SK-N-SH (cell line): ENCODE data around the gene PGAP3. TPM values are rescaled to one million over a fixed set of nuclear protein-coding genes. Genes with fewer than 3 reads are reported as not detected.
A peak's percentile ranks its signal among the peaks of the same experiment; 100 is the strongest.

Source experiments
- CTCF ChIA-PET: fragments of 300-600, 350-600 bp; formaldehyde crosslinking; extraction: SDS; loops from one replicate; lab custom pipeline; 2021; lab: Yijun Ruan, JAX
- POLR2A ChIA-PET: fragments of 350-600 bp; sonication (Branson Sonifier 250); formaldehyde crosslinking; extraction: SDS; loops from one replicate; lab custom pipeline; 2020; ENCODE audit warnings: antibody characterized with exemption, inconsistent platforms; lab: Yijun Ruan, JAX
- DNase-seq: peaks from one replicate; pipeline ENCODE4 v3.0.0; 2012
- H2AFZ ChIP-seq: fragments of 200-600 bp; sonication (generic); 2 replicates; pipeline ENCODE4 v1.8.1; 2016; ENCODE audit warnings: antibody characterized with exemption, mild to moderate bottlenecking, low read depth
- H3F3A ChIP-seq: fragments of 200-600 bp; sonication (generic); replicated peaks from 2 replicates; pipeline ENCODE3; 2016; ENCODE audit warnings: antibody characterized with exemption, mild to moderate bottlenecking; ENCODE audit not compliant: insufficient read depth
- H3K27ac ChIP-seq, 2 experiments: fragments of 200-500 bp in 1 of 2; fragments of 200-600 bp in 1 of 2; sonication (Bioruptor generic) in 1 of 2; sonication (generic), shearing (Covaris generic) in 1 of 2; 2 replicates each; pipeline versions ENCODE4 v1.5.1 to v1.6.1; 2014 to 2016; ENCODE audit warnings: low read depth in 2 of 2, inconsistent platforms in 1 of 2, low read length in 1 of 2, mild to moderate bottlenecking in 1 of 2, mixed read lengths in 1 of 2
- H3K27me3 ChIP-seq: fragments of 200-600 bp; sonication (generic), shearing (Covaris generic); 2 replicates; pipeline ENCODE4 v1.6.1; 2016; ENCODE audit warnings: mixed run types; ENCODE audit not compliant: insufficient read depth
- H3K36me3 ChIP-seq, 2 experiments: fragments of 200-500 bp in 1 of 2; fragments of 200-600 bp in 1 of 2; sonication (Bioruptor generic) in 1 of 2; sonication (generic) in 1 of 2; replicated peaks in 1 of 2; 2 replicates each; pipeline versions ENCODE3 to v1.5.1; 2014 to 2016; ENCODE audit warnings: low read length in 1 of 2, mild to moderate bottlenecking in 1 of 2; ENCODE audit not compliant: insufficient read depth in 2 of 2, control insufficient read depth in 1 of 2
- H3K4me1 ChIP-seq, 2 experiments: fragments of 200-500 bp in 1 of 2; fragments of 200-600 bp in 1 of 2; sonication (Bioruptor generic) in 1 of 2; sonication (generic), shearing (Covaris generic) in 1 of 2; 2 replicates each; pipeline versions ENCODE4 v1.5.1 to v1.6.1; 2014 to 2016; ENCODE audit warnings: low read depth in 1 of 2, low read length in 1 of 2, mixed run types in 1 of 2; ENCODE audit not compliant: insufficient read depth in 2 of 2, control insufficient read depth in 1 of 2
- H3K4me2 ChIP-seq: fragments of 200-600 bp; sonication (generic), shearing (Covaris generic); 2 replicates; pipeline ENCODE4 v1.6.1; 2017; ENCODE audit warnings: mixed run types
- H3K4me3 ChIP-seq, 2 experiments: fragments of 200-500 bp in 1 of 2; fragments of 200-600 bp in 1 of 2; sonication (Bioruptor generic) in 1 of 2; sonication (generic), shearing (Covaris generic) in 1 of 2; 2 replicates each; pipeline versions ENCODE4 v1.5.1 to v1.8.1; 2014 to 2016; ENCODE audit warnings: low read depth in 2 of 2, inconsistent platforms in 1 of 2, low read length in 1 of 2, mild to moderate bottlenecking in 1 of 2, mixed read lengths in 1 of 2, moderate library complexity in 1 of 2
- H3K79me2 ChIP-seq: fragments of 200-600 bp; sonication (generic); 2 replicates; pipeline ENCODE4 v1.8.1; 2017; ENCODE audit warnings: mild to moderate bottlenecking; ENCODE audit not compliant: insufficient read depth
- H3K9ac ChIP-seq: fragments of 200-600 bp; sonication (generic); 2 replicates; pipeline ENCODE4 v1.6.1; 2017; ENCODE audit warnings: mixed run types
- H3K9me2 ChIP-seq: fragments of 200-600 bp; sonication (generic); 2 replicates; pipeline ENCODE4 v1.6.1; 2017; ENCODE audit warnings: mixed run types
- H3K9me3 ChIP-seq: fragments of 200-600 bp; sonication (generic); 2 replicates; pipeline ENCODE4 v1.6.1; 2017; ENCODE audit warnings: mixed run types, mild to moderate bottlenecking, moderate library complexity
- H4K20me1 ChIP-seq: fragments of 200-600 bp; sonication (generic); 2 replicates; pipeline ENCODE4 v1.6.1; 2017; ENCODE audit warnings: mild to moderate bottlenecking, mixed run types; ENCODE audit not compliant: insufficient read depth
- ELF1 ChIP-seq: IDR thresholded peaks from 2 replicates; pipeline ENCODE4 v1.4.0; 2012
- EP300 ChIP-seq, 2 experiments: IDR thresholded peaks; 2 replicates each; pipeline versions ENCODE4 v1.4.0 to v1.6.1; 2012; ENCODE audit warnings: borderline replicate concordance in 1 of 2, low read depth in 1 of 2, low read length in 1 of 2
- FOSL2 ChIP-seq: IDR thresholded peaks from 2 replicates; pipeline ENCODE4 v1.4.0; 2012; ENCODE audit warnings: low read depth, mild to moderate bottlenecking, moderate library complexity, borderline replicate concordance
- FOXJ3 ChIP-seq: sonication (generic); formaldehyde crosslinking; IDR thresholded peaks from 2 replicates; pipeline ENCODE4 v1.5.1; 2020; ENCODE audit warnings: mild to moderate bottlenecking, missing genetic modification reagents
- FOXM1 ChIP-seq: IDR thresholded peaks from 2 replicates; pipeline ENCODE4 v1.4.0; 2012; ENCODE audit warnings: low read depth, mild to moderate bottlenecking
- GABPA ChIP-seq: IDR thresholded peaks from 2 replicates; pipeline ENCODE4 v1.4.0; 2012; ENCODE audit warnings: low read depth, mild to moderate bottlenecking
- JUND ChIP-seq: IDR thresholded peaks from 2 replicates; pipeline ENCODE4 v1.4.0; 2012
- MXI1 ChIP-seq: IDR thresholded peaks from 2 replicates; pipeline ENCODE4 v1.6.1; 2012; ENCODE audit warnings: mild to moderate bottlenecking, low read depth, low read length, improper control_type of control experiment
- NFIC ChIP-seq: IDR thresholded peaks from 2 replicates; pipeline ENCODE4 v1.4.0; 2012; ENCODE audit warnings: borderline replicate concordance
- NRF1 ChIP-seq: IDR thresholded peaks from 2 replicates; pipeline ENCODE4 v1.6.1; 2012; ENCODE audit warnings: low read depth, mild to moderate bottlenecking, low read length
- POLR2AphosphoS5 ChIP-seq: IDR thresholded peaks from 2 replicates; pipeline ENCODE4 v1.6.1; 2012; ENCODE audit warnings: low read depth, low read length
- RAD21 ChIP-seq: IDR thresholded peaks from 2 replicates; pipeline ENCODE4 v1.6.1; 2012; ENCODE audit warnings: mild to moderate bottlenecking, low read length
- RCOR1 ChIP-seq: fragments of 150-350 bp; IDR thresholded peaks from 2 replicates; pipeline ENCODE4 v1.6.1; 2017; ENCODE audit warnings: antibody characterized with exemption, low read length
- SIN3A ChIP-seq: IDR thresholded peaks from 2 replicates; pipeline ENCODE4 v1.6.1; 2012; ENCODE audit warnings: low read depth, mild to moderate bottlenecking, low read length, moderate library complexity, borderline replicate concordance
- SMC3 ChIP-seq: IDR thresholded peaks from 2 replicates; pipeline ENCODE4 v1.6.1; 2012; ENCODE audit warnings: low read depth, low read length, improper control_type of control experiment
- YY1 ChIP-seq: IDR thresholded peaks from 2 replicates; pipeline ENCODE4 v1.4.0; 2012; ENCODE audit warnings: low read depth, mild to moderate bottlenecking
- whole genome bisulfite sequencing: methylation state at CpG from one replicate; pipeline ENCODE4 v1.1.6; 2017; ENCODE audit warnings: low lambda C conversion rate; 5-methylcytosine and 5-hydroxymethylcytosine counted together
- polyA plus RNA-seq, 3 experiments: library from polyadenylated mRNA; depleted of rRNA; stranded (reverse); fragments of >200 nt; gene quantifications; 2 replicates each; pipeline ENCODE4 v1.2.3, GENCODE V29; 2012
- TF ChIP-seq, protein P1 (sequence below): fragments of 200-600 bp; sonication (generic); IDR thresholded peaks from 2 replicates; pipeline ENCODE4 v1.6.1; 2017; ENCODE audit warnings: antibody characterized with exemption, mild to moderate bottlenecking, moderate library complexity
- TF ChIP-seq, protein P2 (sequence below): IDR thresholded peaks from 2 replicates; pipeline ENCODE4 v1.4.0; 2012; ENCODE audit warnings: low read depth
- TF ChIP-seq, protein P3 (sequence below): IDR thresholded peaks from 2 replicates; pipeline ENCODE4 v1.6.1; 2012; ENCODE audit warnings: mild to moderate bottlenecking, low read depth, low read length, moderate library complexity
- TF ChIP-seq, protein P4 (sequence below): IDR thresholded peaks from 2 replicates; pipeline ENCODE4 v1.4.0; 2012; ENCODE audit warnings: low read depth, borderline replicate concordance
- TF ChIP-seq, protein P5 (sequence below): IDR thresholded peaks from 2 replicates; pipeline ENCODE4; 2012

The PGAP3 gene, protein sequence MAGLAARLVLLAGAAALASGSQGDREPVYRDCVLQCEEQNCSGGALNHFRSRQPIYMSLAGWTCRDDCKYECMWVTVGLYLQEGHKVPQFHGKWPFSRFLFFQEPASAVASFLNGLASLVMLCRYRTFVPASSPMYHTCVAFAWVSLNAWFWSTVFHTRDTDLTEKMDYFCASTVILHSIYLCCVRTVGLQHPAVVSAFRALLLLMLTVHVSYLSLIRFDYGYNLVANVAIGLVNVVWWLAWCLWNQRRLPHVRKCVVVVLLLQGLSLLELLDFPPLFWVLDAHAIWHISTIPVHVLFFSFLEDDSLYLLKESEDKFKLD
- 20.9 and 25.8 TPM in 2 replicates for polyA plus RNA-seq (2012; rRNA removed)
- 8.3 and 12.5 TPM in 2 replicates for polyA plus RNA-seq (2012; cell fraction: cytosol; rRNA removed)
- 83.8 and 86.4 TPM in 2 replicates for polyA plus RNA-seq (2012; cell fraction: nucleus; rRNA removed)

DNA sequence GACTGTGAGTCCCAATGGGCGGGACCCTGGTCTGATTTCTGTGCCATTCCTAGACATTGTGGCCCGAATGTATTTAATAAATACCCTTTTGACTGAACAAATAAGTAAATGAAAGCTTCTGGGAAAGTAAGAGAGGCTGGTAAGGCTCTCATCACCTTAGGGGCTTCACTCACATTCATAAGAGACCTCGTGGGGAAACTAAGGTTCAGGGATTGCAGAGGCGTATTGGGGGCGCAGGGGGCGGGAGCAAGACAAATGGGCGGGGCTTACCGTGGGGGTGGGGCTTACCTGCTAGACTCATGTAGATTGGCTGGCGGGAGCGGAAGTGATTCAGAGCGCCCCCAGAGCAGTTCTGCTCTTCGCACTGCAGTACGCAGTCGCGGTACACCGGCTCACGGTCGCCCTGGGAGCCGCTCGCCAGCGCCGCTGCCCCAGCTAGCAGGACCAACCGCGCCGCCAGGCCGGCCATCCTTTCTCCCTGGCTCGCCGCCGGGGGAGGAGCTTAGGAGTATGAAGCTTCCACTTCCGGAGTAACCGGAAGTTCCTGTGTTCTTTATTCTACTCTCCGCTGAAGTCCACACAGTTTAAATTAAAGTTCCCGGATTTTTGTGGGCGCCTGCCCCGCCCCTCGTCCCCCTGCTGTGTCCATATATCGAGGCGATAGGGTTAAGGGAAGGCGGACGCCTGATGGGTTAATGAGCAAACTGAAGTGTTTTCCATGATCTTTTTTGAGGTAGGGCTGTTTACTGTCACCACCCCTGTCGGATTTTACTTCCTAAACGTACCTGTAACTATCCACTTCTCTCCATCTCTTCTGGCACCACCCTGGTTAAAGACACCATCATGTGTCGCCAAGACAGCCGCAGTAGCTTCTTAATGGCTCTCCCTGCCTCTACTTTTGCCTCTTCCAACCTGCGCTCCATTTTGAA, at the start of gene PGAP3:
Gene PGAP3 (minus strand): TSS at position 512 of the 929 bp plus-strand sequence. CDS start 43 bp downstream, at position 469.
- WGBS, result 7% methylated on average over 24 of the region's 45 CpGs
- H3K4me1 ChIP-seq, result peaks cover 0 to 13% of the 10 kb centered on the region in 2 experiments; a peak in 2 of 4 replicates
- no peaks in the 10 kb centered on the region for H3K9me2 ChIP-seq
- H3F3A ChIP-seq, result peaks cover 15% of the 10 kb centered on the region
- peak within 1 kb of the TSS; percentile 61 to 78 for H3K4me3 ChIP-seq
- peak within 1 kb of the TSS; percentile 84 to 98 for H3K27ac ChIP-seq
- ChIA-PET CTCF (interaction anchor here (0.8 to 2.2 kb wide), 9 partner anchors 9 to 67 kb away, joined by 3 to 10 read pairs (median 5); no protein-coding TSS in a partner anchor), POLR2A (interaction anchor here (0.6 to 1.5 kb wide), 10 partner anchors 8 to 1966 kb away, joined by 3 to 7 read pairs (median 3); partner anchors contain the start of genes ERBB2 and PNMT)
- H4K20me1 ChIP-seq, result no peaks in the 10 kb centered on the region
- H3K36me3 ChIP-seq, result no peaks in the 10 kb centered on the region
- no peaks in the 10 kb centered on the region for H3K79me2 ChIP-seq
- peak within 1 kb of the TSS; percentile 49; the same call in 1 of the 2 replicates for H3K9ac ChIP-seq
- no peaks in the 10 kb centered on the region for H3K27me3 ChIP-seq
- peak within 1 kb of the TSS; percentile 99 for H2AFZ ChIP-seq
- H3K4me2 ChIP-seq, result peak within 1 kb of the TSS; percentile 86
- H3K9me3 ChIP-seq, result no peaks in the 10 kb centered on the region
- peak; percentile 96 for DNase-seq
- no peak for TF ChIP-seq FOXJ3 (CRISPR knock-in tag)
- TF ChIP-seq GABPA, result peak; percentile 97
- TF ChIP-seq NFIC, result no peak; the same call in 1 of the 2 replicates
- TF ChIP-seq RAD21, result no peak
- TF ChIP-seq FOSL2, result no peak
- TF ChIP-seq, protein P1, sequence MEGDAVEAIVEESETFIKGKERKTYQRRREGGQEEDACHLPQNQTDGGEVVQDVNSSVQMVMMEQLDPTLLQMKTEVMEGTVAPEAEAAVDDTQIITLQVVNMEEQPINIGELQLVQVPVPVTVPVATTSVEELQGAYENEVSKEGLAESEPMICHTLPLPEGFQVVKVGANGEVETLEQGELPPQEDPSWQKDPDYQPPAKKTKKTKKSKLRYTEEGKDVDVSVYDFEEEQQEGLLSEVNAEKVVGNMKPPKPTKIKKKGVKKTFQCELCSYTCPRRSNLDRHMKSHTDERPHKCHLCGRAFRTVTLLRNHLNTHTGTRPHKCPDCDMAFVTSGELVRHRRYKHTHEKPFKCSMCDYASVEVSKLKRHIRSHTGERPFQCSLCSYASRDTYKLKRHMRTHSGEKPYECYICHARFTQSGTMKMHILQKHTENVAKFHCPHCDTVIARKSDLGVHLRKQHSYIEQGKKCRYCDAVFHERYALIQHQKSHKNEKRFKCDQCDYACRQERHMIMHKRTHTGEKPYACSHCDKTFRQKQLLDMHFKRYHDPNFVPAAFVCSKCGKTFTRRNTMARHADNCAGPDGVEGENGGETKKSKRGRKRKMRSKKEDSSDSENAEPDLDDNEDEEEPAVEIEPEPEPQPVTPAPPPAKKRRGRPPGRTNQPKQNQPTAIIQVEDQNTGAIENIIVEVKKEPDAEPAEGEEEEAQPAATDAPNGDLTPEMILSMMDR, result peak; percentile 16; the same call in 1 of the 2 replicates
- no peak for TF ChIP-seq JUND
- TF ChIP-seq MXI1, result peak; percentile 42; the same call in 1 of the 2 replicates
- TF ChIP-seq ELF1, result peak; percentile 89
- peak; percentile 35 for TF ChIP-seq NRF1
- peak; percentile 65; the same call in 1 of the 2 replicates for TF ChIP-seq YY1
- TF ChIP-seq, protein P2, sequence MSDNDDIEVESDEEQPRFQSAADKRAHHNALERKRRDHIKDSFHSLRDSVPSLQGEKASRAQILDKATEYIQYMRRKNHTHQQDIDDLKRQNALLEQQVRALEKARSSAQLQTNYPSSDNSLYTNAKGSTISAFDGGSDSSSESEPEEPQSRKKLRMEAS, result peak; percentile 26; the same call in 1 of the 2 replicates
- no peak for TF ChIP-seq SMC3
- peak; percentile 34; the same call in 1 of the 2 replicates for TF ChIP-seq SIN3A
- TF ChIP-seq, protein P3, sequence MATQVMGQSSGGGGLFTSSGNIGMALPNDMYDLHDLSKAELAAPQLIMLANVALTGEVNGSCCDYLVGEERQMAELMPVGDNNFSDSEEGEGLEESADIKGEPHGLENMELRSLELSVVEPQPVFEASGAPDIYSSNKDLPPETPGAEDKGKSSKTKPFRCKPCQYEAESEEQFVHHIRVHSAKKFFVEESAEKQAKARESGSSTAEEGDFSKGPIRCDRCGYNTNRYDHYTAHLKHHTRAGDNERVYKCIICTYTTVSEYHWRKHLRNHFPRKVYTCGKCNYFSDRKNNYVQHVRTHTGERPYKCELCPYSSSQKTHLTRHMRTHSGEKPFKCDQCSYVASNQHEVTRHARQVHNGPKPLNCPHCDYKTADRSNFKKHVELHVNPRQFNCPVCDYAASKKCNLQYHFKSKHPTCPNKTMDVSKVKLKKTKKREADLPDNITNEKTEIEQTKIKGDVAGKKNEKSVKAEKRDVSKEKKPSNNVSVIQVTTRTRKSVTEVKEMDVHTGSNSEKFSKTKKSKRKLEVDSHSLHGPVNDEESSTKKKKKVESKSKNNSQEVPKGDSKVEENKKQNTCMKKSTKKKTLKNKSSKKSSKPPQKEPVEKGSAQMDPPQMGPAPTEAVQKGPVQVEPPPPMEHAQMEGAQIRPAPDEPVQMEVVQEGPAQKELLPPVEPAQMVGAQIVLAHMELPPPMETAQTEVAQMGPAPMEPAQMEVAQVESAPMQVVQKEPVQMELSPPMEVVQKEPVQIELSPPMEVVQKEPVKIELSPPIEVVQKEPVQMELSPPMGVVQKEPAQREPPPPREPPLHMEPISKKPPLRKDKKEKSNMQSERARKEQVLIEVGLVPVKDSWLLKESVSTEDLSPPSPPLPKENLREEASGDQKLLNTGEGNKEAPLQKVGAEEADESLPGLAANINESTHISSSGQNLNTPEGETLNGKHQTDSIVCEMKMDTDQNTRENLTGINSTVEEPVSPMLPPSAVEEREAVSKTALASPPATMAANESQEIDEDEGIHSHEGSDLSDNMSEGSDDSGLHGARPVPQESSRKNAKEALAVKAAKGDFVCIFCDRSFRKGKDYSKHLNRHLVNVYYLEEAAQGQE, result 0 out of 2 replicates have a peak, but pooled peaks have one; percentile 5
- TF ChIP-seq, protein P4, sequence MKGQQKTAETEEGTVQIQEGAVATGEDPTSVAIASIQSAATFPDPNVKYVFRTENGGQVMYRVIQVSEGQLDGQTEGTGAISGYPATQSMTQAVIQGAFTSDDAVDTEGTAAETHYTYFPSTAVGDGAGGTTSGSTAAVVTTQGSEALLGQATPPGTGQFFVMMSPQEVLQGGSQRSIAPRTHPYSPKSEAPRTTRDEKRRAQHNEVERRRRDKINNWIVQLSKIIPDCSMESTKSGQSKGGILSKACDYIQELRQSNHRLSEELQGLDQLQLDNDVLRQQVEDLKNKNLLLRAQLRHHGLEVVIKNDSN, result no peak
- TF ChIP-seq FOXM1, result no peak
- no peak for TF ChIP-seq EP300 (IDR thresholded peaks at IDR 0.05; ENCODE audit: borderline replicate concordance in 1 of 2, low read depth in 1 of 2, low read length in 1 of 2)
- peak; percentile 72 for TF ChIP-seq POLR2AphosphoS5
- TF ChIP-seq, protein P5, sequence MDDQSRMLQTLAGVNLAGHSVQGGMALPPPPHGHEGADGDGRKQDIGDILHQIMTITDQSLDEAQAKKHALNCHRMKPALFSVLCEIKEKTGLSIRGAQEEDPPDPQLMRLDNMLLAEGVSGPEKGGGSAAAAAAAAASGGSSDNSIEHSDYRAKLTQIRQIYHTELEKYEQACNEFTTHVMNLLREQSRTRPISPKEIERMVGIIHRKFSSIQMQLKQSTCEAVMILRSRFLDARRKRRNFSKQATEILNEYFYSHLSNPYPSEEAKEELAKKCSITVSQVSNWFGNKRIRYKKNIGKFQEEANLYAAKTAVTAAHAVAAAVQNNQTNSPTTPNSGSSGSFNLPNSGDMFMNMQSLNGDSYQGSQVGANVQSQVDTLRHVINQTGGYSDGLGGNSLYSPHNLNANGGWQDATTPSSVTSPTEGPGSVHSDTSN, result no peak
- no peak for TF ChIP-seq RCOR1
